HCT116 (cell line): ENCODE measurements around the gene ADGRA1.

Source experiments
- EGR1 ChIP-seq: IDR thresholded peaks from 2 replicates; pipeline ENCODE4 v1.6.1; 2012; ENCODE audit warnings: low read depth
- ELF1 ChIP-seq: IDR thresholded peaks from 2 replicates; pipeline ENCODE4 v1.6.1; 2012; ENCODE audit warnings: low read depth, borderline replicate concordance
- EZH2 ChIP-seq: fragments of 200-600 bp; sonication (generic); IDR thresholded peaks from 2 replicates; pipeline ENCODE4 v1.6.1; 2017; ENCODE audit warnings: antibody characterized with exemption, mixed run types
- POLR2A ChIP-seq: IDR thresholded peaks from 2 replicates; pipeline ENCODE4 v1.7.0; 2011; ENCODE audit warnings: borderline replicate concordance; ENCODE audit not compliant: insufficient read depth, insufficient read length; ENCODE audit errors: extremely low read depth
- POLR2AphosphoS5 ChIP-seq: IDR thresholded peaks from 2 replicates; pipeline ENCODE4 v1.6.1; 2011; ENCODE audit warnings: mild to moderate bottlenecking, low read depth, low read length, moderate library complexity
- SP1 ChIP-seq: IDR thresholded peaks from 2 replicates; pipeline ENCODE4 v1.6.1; 2012; ENCODE audit warnings: low read depth
- SRF ChIP-seq: IDR thresholded peaks from 2 replicates; pipeline ENCODE4 v1.6.1; 2012; ENCODE audit warnings: low read depth
- YY1 ChIP-seq: IDR thresholded peaks from 2 replicates; pipeline ENCODE4 v1.6.1; 2011; ENCODE audit warnings: low read length, low read depth, moderate library complexity, mild to moderate bottlenecking; ENCODE audit not compliant: insufficient replicate concordance; ENCODE audit errors: extremely low read depth
- ZNF274 ChIP-seq: fragments of 200-500 bp; sonication (Bioruptor generic); IDR thresholded peaks from 2 replicates; pipeline ENCODE4 v1.6.1; 2014; ENCODE audit warnings: mild to moderate bottlenecking, low read depth, low read length, inconsistent platforms
- TF ChIP-seq, protein P1 (sequence below): IDR thresholded peaks from 2 replicates; pipeline ENCODE4 v1.6.1; 2012
- TF ChIP-seq, protein P2 (sequence below), 3 experiments: fragments of 200-600 bp in 1 of 3; sonication (generic) in 1 of 3; IDR thresholded peaks in 2 of 3; conservative IDR thresholded peaks in 1 of 3; 2 replicates each; pipeline ENCODE4 v1.5.1; 2012 to 2017; ENCODE audit warnings: low read depth in 2 of 3, low read length in 2 of 3, antibody characterized with exemption in 1 of 3, borderline replicate concordance in 1 of 3, control low read depth in 1 of 3, mild to moderate bottlenecking in 1 of 3, mixed read lengths in 1 of 3, mixed run types in 1 of 3, moderate library complexity in 1 of 3; ENCODE audit not compliant: insufficient read depth in 1 of 3

DNA sequence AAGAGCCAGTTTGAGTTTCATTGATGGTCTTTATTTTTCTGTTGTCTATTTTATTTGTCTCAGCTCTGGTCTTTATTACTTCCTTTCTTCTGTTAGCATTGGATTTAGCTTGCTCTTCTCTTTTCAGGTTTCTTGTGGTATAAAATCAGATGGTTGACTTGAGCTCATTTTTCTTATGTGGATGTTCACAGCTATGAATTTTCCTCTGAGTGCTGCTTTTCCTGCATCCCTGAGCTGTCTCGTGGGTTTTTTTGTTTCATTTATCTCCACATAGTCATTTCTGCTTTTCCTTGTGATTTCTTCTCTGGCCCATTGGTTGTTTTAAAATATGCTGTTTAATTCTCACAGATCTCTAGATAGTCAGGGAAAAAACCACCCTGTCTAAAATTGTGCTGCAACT lies 19.7 kb downstream of the ADGRA1 start:
- TF ChIP-seq, protein P1, sequence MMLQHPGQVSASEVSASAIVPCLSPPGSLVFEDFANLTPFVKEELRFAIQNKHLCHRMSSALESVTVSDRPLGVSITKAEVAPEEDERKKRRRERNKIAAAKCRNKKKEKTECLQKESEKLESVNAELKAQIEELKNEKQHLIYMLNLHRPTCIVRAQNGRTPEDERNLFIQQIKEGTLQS: no peak
- TF ChIP-seq, protein P2, sequence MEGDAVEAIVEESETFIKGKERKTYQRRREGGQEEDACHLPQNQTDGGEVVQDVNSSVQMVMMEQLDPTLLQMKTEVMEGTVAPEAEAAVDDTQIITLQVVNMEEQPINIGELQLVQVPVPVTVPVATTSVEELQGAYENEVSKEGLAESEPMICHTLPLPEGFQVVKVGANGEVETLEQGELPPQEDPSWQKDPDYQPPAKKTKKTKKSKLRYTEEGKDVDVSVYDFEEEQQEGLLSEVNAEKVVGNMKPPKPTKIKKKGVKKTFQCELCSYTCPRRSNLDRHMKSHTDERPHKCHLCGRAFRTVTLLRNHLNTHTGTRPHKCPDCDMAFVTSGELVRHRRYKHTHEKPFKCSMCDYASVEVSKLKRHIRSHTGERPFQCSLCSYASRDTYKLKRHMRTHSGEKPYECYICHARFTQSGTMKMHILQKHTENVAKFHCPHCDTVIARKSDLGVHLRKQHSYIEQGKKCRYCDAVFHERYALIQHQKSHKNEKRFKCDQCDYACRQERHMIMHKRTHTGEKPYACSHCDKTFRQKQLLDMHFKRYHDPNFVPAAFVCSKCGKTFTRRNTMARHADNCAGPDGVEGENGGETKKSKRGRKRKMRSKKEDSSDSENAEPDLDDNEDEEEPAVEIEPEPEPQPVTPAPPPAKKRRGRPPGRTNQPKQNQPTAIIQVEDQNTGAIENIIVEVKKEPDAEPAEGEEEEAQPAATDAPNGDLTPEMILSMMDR (IDR thresholded peaks at IDR 0.05 in 2 of 3, conservative IDR thresholded peaks at IDR 0.05 in 1 of 3; ENCODE audit: borderline replicate concordance in 1 of 3, insufficient read depth in 1 of 3, low read depth in 2 of 3, low read length in 2 of 3): no peak
- TF ChIP-seq SP1 (no peak), POLR2A (no peak), EGR1 (no peak), YY1 (no peak), ELF1 (no peak), POLR2AphosphoS5 (no peak), SRF (no peak), ZNF274 (no peak), EZH2 (no peak)
